H1 (cell line): ENCODE results near the gene RAP1A. TPM values are rescaled to one million over a fixed set of nuclear protein-coding genes. Genes with fewer than 3 reads are reported as not detected.

Experiments
- CTCF ChIA-PET: fragments of 300-600 bp; sonication (Branson Sonifier 250); formaldehyde crosslinking; loops from one replicate; lab custom pipeline; 2021; ENCODE audit not compliant: partially characterized antibody; lab: Charles Lee
- POLR2A ChIA-PET: fragments of 300-600 bp; sonication (Branson Sonifier 250); formaldehyde crosslinking; loops from one replicate; lab custom pipeline; 2021; ENCODE audit warnings: inconsistent platforms; ENCODE audit not compliant: partially characterized antibody; lab: Charles Lee
- DNase-seq, 2 experiments: peaks; one replicate each; pipeline versions ENCODE4 v3.0.0 to v3.0.0-alpha.2; 2010 to 2022; ENCODE audit warnings: low spot score in 2 of 2, low read depth in 1 of 2, mixed read lengths in 1 of 2
- FAIRE-seq: peaks from 2 replicates; lab custom pipeline; 2011; peaks lifted over from hg19 to GRCh38; lab: Jason Lieb, UNC
- H2AFZ ChIP-seq: 2 replicates; pipeline ENCODE4 v1.8.1; 2012; ENCODE audit warnings: low read length, inconsistent platforms
- H2AK5ac ChIP-seq: 2 replicates; pipeline ENCODE4 v1.6.1; 2013; ENCODE audit warnings: low read depth, low read length
- H2BK120ac ChIP-seq: replicated peaks from 2 replicates; pipeline ENCODE3; 2013; ENCODE audit warnings: low read depth, low read length, inconsistent platforms
- H2BK12ac ChIP-seq: 2 replicates; pipeline ENCODE4 v1.6.1; 2013; ENCODE audit warnings: low read depth, low read length
- H2BK15ac ChIP-seq: 2 replicates; pipeline ENCODE4 v1.6.1; 2013; ENCODE audit warnings: low read length
- H2BK20ac ChIP-seq: 2 replicates; pipeline ENCODE4 v1.6.1; 2013; ENCODE audit warnings: low read length
- H2BK5ac ChIP-seq: 2 replicates; pipeline ENCODE4 v1.6.1; 2013; ENCODE audit warnings: low read depth, low read length
- H3K14ac ChIP-seq: 2 replicates; pipeline ENCODE4 v1.6.1; 2013; ENCODE audit warnings: inconsistent platforms; ENCODE audit not compliant: insufficient read length
- H3K18ac ChIP-seq: 2 replicates; pipeline ENCODE4 v1.6.1; 2013; ENCODE audit warnings: low read length; ENCODE audit errors: extremely low read depth
- H3K23ac ChIP-seq: 2 replicates; pipeline ENCODE4 v1.6.1; 2013; ENCODE audit warnings: inconsistent platforms; ENCODE audit not compliant: insufficient read length
- H3K23me2 ChIP-seq: 2 replicates; pipeline ENCODE4 v1.6.1; 2013; ENCODE audit warnings: low read depth, low read length
- H3K27ac ChIP-seq: 2 replicates; pipeline ENCODE4 v1.6.1; 2011; ENCODE audit warnings: low read depth, low read length, inconsistent platforms
- H3K27me3 ChIP-seq, 4 experiments: replicated peaks in 1 of 4; 1 replicate in 1 of 4; 2 replicates in 3 of 4; pipeline versions ENCODE4 v1.6.1 to v1.8.1; 2011 to 2013; ENCODE audit warnings: low read length in 3 of 4, mild to moderate bottlenecking in 3 of 4, inconsistent platforms in 2 of 4, mixed read lengths in 2 of 4, moderate library complexity in 1 of 4; ENCODE audit not compliant: control insufficient read depth in 3 of 4, insufficient read depth in 3 of 4; ENCODE audit errors: extremely low read depth in 1 of 4
- H3K36me3 ChIP-seq, 4 experiments: 2 replicates each; pipeline versions ENCODE4 v1.6.1 to v1.8.1; 2011 to 2013; ENCODE audit warnings: mild to moderate bottlenecking in 4 of 4, low read length in 3 of 4, moderate library complexity in 2 of 4, control low read depth in 1 of 4, inconsistent platforms in 1 of 4; ENCODE audit not compliant: insufficient read depth in 4 of 4, control insufficient read depth in 2 of 4
- H3K4ac ChIP-seq: replicated peaks from 2 replicates; pipeline ENCODE3; 2013; ENCODE audit warnings: low read length, low read depth, mixed read lengths, inconsistent platforms; ENCODE audit not compliant: insufficient read length
- H3K4me1 ChIP-seq, 4 experiments: replicated peaks in 1 of 4; 1 replicate in 1 of 4; 2 replicates in 3 of 4; pipeline versions ENCODE4 v1.6.1 to v1.8.1; 2011 to 2013; ENCODE audit warnings: low read length in 3 of 4, inconsistent platforms in 2 of 4, mixed read lengths in 1 of 4; ENCODE audit not compliant: insufficient read depth in 4 of 4, control insufficient read depth in 3 of 4
- H3K4me2 ChIP-seq, 2 experiments: 2 replicates each; pipeline versions ENCODE4 v1.6.1 to v1.8.1; 2011 to 2013; ENCODE audit warnings: low read depth in 2 of 2, low read length in 2 of 2, control low read depth in 1 of 2, inconsistent platforms in 1 of 2, mild to moderate bottlenecking in 1 of 2; ENCODE audit not compliant: insufficient read depth in 1 of 2
- H3K4me3 ChIP-seq, 4 experiments: fragments of 200-600, 300-600 bp in 1 of 4; sonication (generic), shearing (Covaris generic), sonication (Bioruptor Twin) in 1 of 4; 2 replicates each; pipeline versions ENCODE4 v1.5.1 to v1.8.1; 2011 to 2016; ENCODE audit warnings: low read length in 4 of 4, low read depth in 3 of 4, control low read depth in 2 of 4, inconsistent platforms in 2 of 4, mild to moderate bottlenecking in 2 of 4, mixed read lengths in 1 of 4, moderate library complexity in 1 of 4; ENCODE audit not compliant: insufficient read depth in 2 of 4; ENCODE audit errors: extremely low read depth in 1 of 4
- H3K56ac ChIP-seq: replicated peaks from 2 replicates; pipeline ENCODE3; 2013; ENCODE audit warnings: low read depth, mild to moderate bottlenecking, mixed read lengths, low read length, inconsistent platforms; ENCODE audit not compliant: insufficient read length
- H3K79me1 ChIP-seq: 2 replicates; pipeline ENCODE4 v1.6.1; 2013; ENCODE audit warnings: low read depth, low read length, control low read depth
- H3K79me2 ChIP-seq, 2 experiments: 2 replicates each; pipeline versions ENCODE4 v1.6.1 to v1.8.1; 2012 to 2013; ENCODE audit warnings: low read length in 2 of 2, mild to moderate bottlenecking in 2 of 2, inconsistent platforms in 1 of 2; ENCODE audit not compliant: insufficient read depth in 2 of 2, control insufficient read depth in 1 of 2
- H3K9ac ChIP-seq, 4 experiments: replicated peaks in 1 of 4; 1 replicate in 1 of 4; 2 replicates in 3 of 4; pipeline versions ENCODE4 v1.6.1 to v1.8.1; 2011 to 2013; ENCODE audit warnings: low read depth in 3 of 4, low read length in 3 of 4, control low read depth in 2 of 4, mild to moderate bottlenecking in 2 of 4, moderate library complexity in 2 of 4, inconsistent platforms in 1 of 4; ENCODE audit errors: extremely low read depth in 1 of 4
- H3K9me3 ChIP-seq, 2 experiments: 2 replicates each; pipeline versions ENCODE4 v1.6.1 to v1.8.1; 2012 to 2013; ENCODE audit warnings: mild to moderate bottlenecking in 2 of 2, moderate library complexity in 2 of 2, control low read depth in 1 of 2, inconsistent platforms in 1 of 2, low read depth in 1 of 2, low read length in 1 of 2, mixed read lengths in 1 of 2; ENCODE audit not compliant: insufficient read depth in 2 of 2
- H4K20me1 ChIP-seq, 2 experiments: replicated peaks in 1 of 2; 2 replicates each; pipeline versions ENCODE3 to v1.8.1; 2011 to 2013; ENCODE audit warnings: inconsistent platforms in 2 of 2, low read length in 2 of 2, mild to moderate bottlenecking in 1 of 2; ENCODE audit not compliant: insufficient read depth in 2 of 2, control insufficient read depth in 1 of 2
- H4K5ac ChIP-seq: 2 replicates; pipeline ENCODE4 v1.6.1; 2013; ENCODE audit warnings: low read length, low read depth, mixed read lengths, inconsistent platforms; ENCODE audit not compliant: insufficient read length
- H4K8ac ChIP-seq: 2 replicates; pipeline ENCODE4 v1.8.0; 2013; ENCODE audit warnings: mild to moderate bottlenecking, moderate library complexity, low read length, inconsistent platforms; ENCODE audit not compliant: insufficient read depth; ENCODE audit errors: extremely low read depth
- H4K91ac ChIP-seq: replicated peaks from 2 replicates; pipeline ENCODE3; 2013; ENCODE audit warnings: low read length, mixed read lengths, inconsistent platforms; ENCODE audit not compliant: insufficient read length
- CTBP2 ChIP-seq: IDR thresholded peaks from 2 replicates; pipeline ENCODE4 v1.7.0; 2011; ENCODE audit warnings: borderline replicate concordance, mild to moderate bottlenecking, moderate library complexity, mixed read lengths, low read length; ENCODE audit not compliant: insufficient read depth, insufficient read length
- EGR1 ChIP-seq: IDR thresholded peaks from 2 replicates; pipeline ENCODE4 v1.6.1; 2011; ENCODE audit warnings: low read depth, low read length, borderline replicate concordance
- EP300 ChIP-seq, 2 experiments: IDR thresholded peaks; 1 replicate in 1 of 2; 2 replicates in 1 of 2; pipeline ENCODE4 v1.6.1; 2011 to 2012; ENCODE audit warnings: low read depth in 2 of 2, low read length in 2 of 2, mild to moderate bottlenecking in 2 of 2, borderline replicate concordance in 1 of 2, inconsistent platforms in 1 of 2, moderate library complexity in 1 of 2
- GTF2F1 ChIP-seq: IDR thresholded peaks from 2 replicates; pipeline ENCODE4 v1.6.1; 2012; ENCODE audit warnings: low read depth, low read length, improper control_type of control experiment, borderline replicate concordance
- HDAC2 ChIP-seq, 2 experiments: fragments of 300-600 bp in 1 of 2; sonication (generic) in 1 of 2; IDR thresholded peaks; 2 replicates each; pipeline ENCODE4 v1.6.1; 2011 to 2012; ENCODE audit warnings: low read depth in 2 of 2, low read length in 2 of 2, mild to moderate bottlenecking in 2 of 2, moderate library complexity in 2 of 2, borderline replicate concordance in 1 of 2, inconsistent platforms in 1 of 2
- KDM4A ChIP-seq: IDR thresholded peaks from one replicate; pipeline ENCODE4 v1.7.1; 2012; ENCODE audit warnings: low read depth, mild to moderate bottlenecking, moderate library complexity, low read length, inconsistent platforms; ENCODE audit not compliant: severe bottlenecking
- SP4 ChIP-seq: IDR thresholded peaks from 2 replicates; pipeline ENCODE4 v1.6.1; 2012; ENCODE audit warnings: low read length, inconsistent platforms
- TCF12 ChIP-seq: IDR thresholded peaks from 2 replicates; pipeline ENCODE4 v1.6.1; 2011; ENCODE audit warnings: low read depth, mild to moderate bottlenecking, low read length
- ZNF274 ChIP-seq: IDR thresholded peaks from 2 replicates; pipeline ENCODE4 v1.7.0; 2012; ENCODE audit warnings: low read length, borderline replicate concordance; ENCODE audit errors: extremely low read depth
- WGBS, 2 experiments: shearing (Covaris generic) in 1 of 2; methylation state at CpG; one replicate each; pipeline versions ENCODE4 v1.1.6 to v1.1.7; 2013 to 2015; ENCODE audit warnings: low lambda C conversion rate in 2 of 2, mixed read lengths in 2 of 2, inconsistent platforms in 1 of 2, low coverage in 1 of 2, missing lambda C conversion rate in 1 of 2; ENCODE audit not compliant: insufficient replicate concordance in 2 of 2, insufficient coverage in 1 of 2, insufficient read length in 1 of 2; ENCODE audit errors: extremely low coverage in 1 of 2, missing lambda C conversion rate in 1 of 2; 5-methylcytosine and 5-hydroxymethylcytosine counted together
- polyA plus RNA-seq, 7 experiments: library from polyadenylated mRNA; depleted of rRNA in 3 of 7; stranded (reverse) in 5 of 7; unstranded in 2 of 7; fragments of >200 nt in 5 of 7; fragments of 200-250 nt in 2 of 7; gene quantifications; 1 replicate in 5 of 7; 2 replicates in 1 of 7; 4 replicates in 1 of 7; pipeline versions ENCODE4 v1.2.1 to v1.2.3, GENCODE V29; 2011 to 2013; ENCODE audit warnings: missing spikeins in 2 of 7, mixed read lengths in 2 of 7
- total RNA-seq: library from RNA; stranded (reverse); fragmentation: NEBNext Ultra II Directional; extraction: Animal tissue kit (Norgen Biotek cat#: 25700); gene quantifications from 2 replicates; pipeline ENCODE4 v1.2.1, GENCODE V29; 2021

Gene RAP1A
- total and polyA plus RNA-seq, 2 of the 8 experiments (the other 6 are each of a cell fraction or from before 2014, with no cell fraction given), result 10.9 to 35.8 TPM

- Histone ChIP-seq H3K4me1 (peaks cover 0 to 2% (median 0%) of the 10 kb centered on the region in 4 experiments; a peak in 2 of 7 replicates), H3K56ac (no peak overlapping the region), H2BK12ac (no peak overlapping the region), H4K20me1 (peaks cover 0 to 1% of the 10 kb centered on the region in 2 experiments), H2BK120ac (no peak overlapping the region), H3K4me2 (no peak overlapping the region), H3K4ac (no peak overlapping the region), H4K8ac (no peak overlapping the region), H2BK15ac (no peak overlapping the region), H4K91ac (no peak overlapping the region), H3K18ac (no peak overlapping the region), H3K9me3 (no peaks in the 10 kb centered on the region), H2BK20ac (no peak overlapping the region), H2AK5ac (no peak overlapping the region), H3K79me2 (peaks cover 0 to 86% of the 10 kb centered on the region in 2 experiments; a peak in 2 of 4 replicates), H3K14ac (no peak overlapping the region), H3K36me3 (no peaks in the 10 kb centered on the region), H3K79me1 (no peaks in the 10 kb centered on the region), H3K23me2 (no peaks in the 10 kb centered on the region), H3K27ac (no peak overlapping the region), H2BK5ac (no peak overlapping the region), H4K5ac (no peak overlapping the region), H3K23ac (no peak overlapping the region), H3K27me3 (no peaks in the 10 kb centered on the region), H3K9ac (no peak overlapping the region), H2AFZ (no peak overlapping the region), H3K4me3 (no peak overlapping the region)
- CTCF ChIA-PET, result no interaction called here
- no peak for FAIRE-seq
- no peak for DNase-seq
- WGBS, 2 experiments, result 86% methylated on average over 2 of the region's 2 CpGs; no CpG with 5 or more reads in 1 of the 2 experiments
- TF ChIP-seq ZNF274 (no peak), CTBP2 (no peak), GTF2F1 (no peak), KDM4A (no peak), TCF12 (no peak), HDAC2 (IDR thresholded peaks at IDR 0.05; ENCODE audit: borderline replicate concordance in 1 of 2, low read depth in 2 of 2, low read length in 2 of 2) (no peak), EGR1 (no peak), EP300 (IDR thresholded peaks at IDR 0.05; ENCODE audit: borderline replicate concordance in 1 of 2, low read depth in 2 of 2, low read length in 2 of 2) (no peak), SP4 (no peak)
- POLR2A ChIA-PET, result no interaction called here
Measured at GRCh38 chr1:111631502-111631901, 11.9 kb downstream of the RAP1A start.
